Measurements from ENCODE around the gene ACO2.

DNA sequence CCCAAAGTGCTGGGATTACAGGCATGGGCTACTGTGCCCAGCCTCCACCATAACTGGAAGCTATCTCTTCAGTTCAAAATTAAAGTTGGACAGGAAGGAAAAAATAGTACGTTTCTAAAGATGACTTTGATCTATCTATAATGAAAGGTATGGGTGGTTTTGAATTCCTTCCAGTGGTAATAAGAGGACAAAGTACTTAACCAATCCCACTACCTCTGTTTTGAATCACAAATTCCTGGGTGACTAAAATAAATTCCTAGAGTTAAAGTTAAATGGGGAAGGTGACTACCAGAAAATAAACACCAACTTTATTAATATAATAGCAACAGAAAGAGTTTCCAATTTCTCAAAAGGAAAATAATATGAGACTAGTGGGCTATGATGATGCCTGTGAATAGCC lies 9.5 kb upstream of the ACO2 start:
- TF ChIP-seq, protein P1, sequence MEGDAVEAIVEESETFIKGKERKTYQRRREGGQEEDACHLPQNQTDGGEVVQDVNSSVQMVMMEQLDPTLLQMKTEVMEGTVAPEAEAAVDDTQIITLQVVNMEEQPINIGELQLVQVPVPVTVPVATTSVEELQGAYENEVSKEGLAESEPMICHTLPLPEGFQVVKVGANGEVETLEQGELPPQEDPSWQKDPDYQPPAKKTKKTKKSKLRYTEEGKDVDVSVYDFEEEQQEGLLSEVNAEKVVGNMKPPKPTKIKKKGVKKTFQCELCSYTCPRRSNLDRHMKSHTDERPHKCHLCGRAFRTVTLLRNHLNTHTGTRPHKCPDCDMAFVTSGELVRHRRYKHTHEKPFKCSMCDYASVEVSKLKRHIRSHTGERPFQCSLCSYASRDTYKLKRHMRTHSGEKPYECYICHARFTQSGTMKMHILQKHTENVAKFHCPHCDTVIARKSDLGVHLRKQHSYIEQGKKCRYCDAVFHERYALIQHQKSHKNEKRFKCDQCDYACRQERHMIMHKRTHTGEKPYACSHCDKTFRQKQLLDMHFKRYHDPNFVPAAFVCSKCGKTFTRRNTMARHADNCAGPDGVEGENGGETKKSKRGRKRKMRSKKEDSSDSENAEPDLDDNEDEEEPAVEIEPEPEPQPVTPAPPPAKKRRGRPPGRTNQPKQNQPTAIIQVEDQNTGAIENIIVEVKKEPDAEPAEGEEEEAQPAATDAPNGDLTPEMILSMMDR (conservative IDR thresholded peaks at IDR 0.05; ENCODE audit: low read length), result no peak
- TF ChIP-seq EZH2phosphoT487 (IDR thresholded peaks at IDR 0.05; ENCODE audit: borderline replicate concordance), result no peak
